CD4-positive, alpha-beta T cell treated with Interleukin-2 at 100 ng/mL for 4 hours (primary cell): ENCODE measurements around the gene SCYGR1.
"Not testable (repeated sequence)": the region's sequence is repeated elsewhere in the genome, so short reads cannot be mapped to it uniquely, and the experiment has no call there.

Experiments
- DNase-seq: peaks from one replicate; pipeline ENCODE4 v3.0.0-alpha.2; 2020; ENCODE audit warnings: low spot score

SCYGR1 gene

GRCh38 chr2:227402959-227403358 is 15.2 kb upstream of the SCYGR1 start:
- DNase-seq = no peak

- DNase-seq = no peak
Measured at GRCh38 chr2:227402321-227402720, 14.6 kb upstream of the SCYGR1 start.

GRCh38 chr2:227401550-227401949 is 13.8 kb upstream of the SCYGR1 start:
- DNase-seq = no peak

GRCh38 chr2:227398684-227399670 is 11.2 kb upstream of the SCYGR1 start:
- no peak for DNase-seq

- DNase-seq = no peak
Measured at GRCh38 chr2:227397562-227397961, 9.8 kb upstream of the SCYGR1 start.

GRCh38 chr2:227395556-227395955 is 7.8 kb upstream of the SCYGR1 start:
- no peak for DNase-seq

GRCh38 chr2:227394401-227394800 is 6.7 kb upstream of the SCYGR1 start:
- no peak for DNase-seq

GRCh38 chr2:227390468-227391256 is 2.9 kb upstream of the SCYGR1 start:
- DNase-seq = no peak

- DNase-seq = no peak
Measured at GRCh38 chr2:227389661-227390060, 1.9 kb upstream of the SCYGR1 start.

- DNase-seq = no peak
Measured at GRCh38 chr2:227389231-227389630, 1.5 kb upstream of the SCYGR1 start.

- no peak for DNase-seq
Measured at GRCh38 chr2:227388537-227389011, 825 bp upstream of the SCYGR1 start.

- DNase-seq = no peak
Measured at GRCh38 chr2:227386630-227387029, 1.1 kb downstream of the SCYGR1 start.

- no peak for DNase-seq
Measured at GRCh38 chr2:227383686-227384085, 4.1 kb downstream of the SCYGR1 start.

GRCh38 chr2:227382241-227382835 is 5.4 kb downstream of the SCYGR1 start:
- DNase-seq = not testable (repeated sequence)

- DNase-seq = no peak
Measured at GRCh38 chr2:227379095-227379494, 8.7 kb downstream of the SCYGR1 start, which contains the start of gene TM4SF20. TM4SF20 (minus strand) TSS chr2:227379306; CDS start chr2:227379268, 38 bp downstream.

- no peak for DNase-seq
Measured at GRCh38 chr2:227378371-227378782, 9.4 kb downstream of the SCYGR1 start.

- DNase-seq = no peak
Measured at GRCh38 chr2:227377467-227378351, 10.0 kb downstream of the SCYGR1 start.

- no peak for DNase-seq
Measured at GRCh38 chr2:227376656-227377396, 10.9 kb downstream of the SCYGR1 start.

- peak; percentile 23 for DNase-seq
Measured at GRCh38 chr2:227374158-227374557, 13.6 kb downstream of the SCYGR1 start.

- DNase-seq = no peak
Measured at GRCh38 chr2:227373389-227373788, 14.4 kb downstream of the SCYGR1 start.
